ENCODE results near the gene GPR15LG.

The GPR15LG gene

DNA sequence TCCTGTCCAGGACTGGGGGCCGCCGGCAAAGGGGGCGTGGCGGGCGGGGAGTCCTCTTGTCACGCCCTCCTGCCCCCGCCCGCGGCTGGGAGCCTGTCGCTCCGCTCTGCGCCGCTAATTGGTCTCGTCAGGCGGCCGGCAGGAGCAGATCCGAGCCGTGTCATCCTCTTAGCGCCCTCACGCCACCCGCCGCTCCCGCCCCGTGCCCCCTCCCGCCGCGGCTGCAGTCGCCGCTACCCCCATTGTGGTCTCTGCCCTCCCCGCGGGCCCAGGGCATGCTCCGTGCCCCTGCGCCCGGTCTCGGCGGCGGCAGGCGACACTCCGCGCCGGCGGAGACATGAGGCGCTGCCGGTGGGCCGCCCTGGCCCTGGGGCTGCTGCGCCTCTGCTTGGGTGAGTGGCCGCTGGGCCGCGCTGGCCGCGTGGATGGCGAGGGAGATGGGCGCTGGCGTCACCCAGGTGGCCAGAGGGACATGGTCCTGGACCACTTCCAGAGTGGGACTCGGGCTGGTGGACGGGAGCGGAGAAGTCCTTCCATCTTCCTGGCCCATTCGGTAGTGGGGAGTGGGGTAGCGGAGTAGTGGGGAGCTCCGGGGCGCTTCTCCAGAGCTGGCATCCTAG is 20.9 kb downstream of the GPR15LG start, which contains the start of gene CDHR1:
Gene CDHR1, plus strand, starts transcription at position 114 of the 620 bp plus-strand sequence. Its CDS starts 224 bp downstream, at position 338.
- no peak for DNase-seq

DNA sequence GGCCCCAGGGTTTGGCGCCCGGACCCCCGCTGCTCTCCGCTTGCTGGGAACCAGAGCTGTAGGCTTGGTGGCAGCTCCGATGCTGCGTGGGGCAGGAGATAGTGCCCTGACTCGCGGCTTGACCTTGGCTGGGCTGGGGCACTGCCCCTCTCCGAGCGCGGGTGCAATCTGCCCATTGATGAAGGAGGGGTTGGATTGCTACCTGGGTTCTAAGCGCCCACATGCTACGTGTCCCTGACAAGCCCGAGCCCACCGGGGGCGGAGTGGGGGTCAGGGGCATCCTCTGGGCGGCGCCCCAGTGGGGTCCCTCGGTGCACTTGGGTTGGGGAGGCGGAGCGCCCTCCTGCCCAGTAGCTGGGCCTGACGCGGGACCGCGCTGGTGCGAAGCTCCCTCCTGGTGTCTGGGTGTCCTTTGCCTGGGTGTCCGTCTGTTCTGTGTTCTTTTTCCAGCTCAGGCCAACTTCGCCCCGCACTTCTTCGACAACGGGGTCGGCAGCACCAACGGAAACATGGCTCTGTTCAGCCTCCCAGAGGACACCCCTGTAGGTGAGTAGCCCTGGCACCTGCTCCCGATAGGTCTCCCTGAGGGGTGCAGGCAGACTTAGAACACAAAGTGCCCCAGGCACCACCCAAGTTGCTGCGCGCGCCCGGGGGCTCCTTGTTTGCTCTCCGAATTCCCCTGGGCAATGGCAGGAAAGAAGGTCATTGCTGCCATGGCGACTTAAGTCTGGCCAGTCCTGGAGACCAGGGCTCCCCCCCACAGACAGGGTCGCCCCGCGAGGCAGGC is 21.6 kb downstream of the GPR15LG start:
- DNase-seq, result no peak

DNA sequence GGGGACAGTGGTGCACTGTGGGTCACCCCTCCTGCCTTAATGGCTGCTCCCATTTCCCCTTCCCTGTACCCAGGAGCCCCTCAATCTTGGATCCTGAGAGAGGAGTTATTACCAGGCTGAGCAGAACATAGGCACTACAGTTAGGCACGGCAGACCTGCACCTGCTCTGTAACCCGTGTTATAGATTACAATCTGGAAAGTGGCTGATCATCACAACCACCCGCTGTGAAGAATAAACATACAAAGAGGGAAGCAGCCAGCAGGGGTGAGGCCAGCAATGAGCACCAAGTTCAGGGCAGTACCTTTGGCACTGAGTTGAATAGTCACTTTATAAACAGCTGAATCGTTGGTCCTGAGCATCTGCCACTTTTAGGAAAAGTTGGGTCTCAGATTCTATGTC is 22.5 kb downstream of the GPR15LG start:
- DNase-seq, result no peak

DNA sequence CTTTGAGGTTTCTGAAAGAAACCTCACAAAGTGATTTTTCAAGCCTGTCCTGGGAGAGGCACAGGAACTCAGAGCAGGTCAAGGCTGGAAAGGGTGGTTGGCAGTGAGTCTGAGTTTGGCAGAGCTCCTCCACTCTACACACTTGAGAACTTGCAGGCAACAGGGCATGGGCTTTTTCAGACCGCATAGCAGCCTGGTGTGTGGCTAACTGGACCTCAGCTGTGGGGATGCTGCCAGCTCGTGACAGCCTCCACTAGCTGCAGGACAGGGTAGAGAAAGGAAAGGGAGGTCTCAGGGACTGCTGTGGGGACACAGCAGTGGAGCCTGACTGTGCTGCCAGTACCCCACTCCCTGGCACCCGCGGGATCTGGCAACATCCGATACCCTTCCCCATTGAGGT is 23.3 kb downstream of the GPR15LG start:
- no peak for DNase-seq

DNA sequence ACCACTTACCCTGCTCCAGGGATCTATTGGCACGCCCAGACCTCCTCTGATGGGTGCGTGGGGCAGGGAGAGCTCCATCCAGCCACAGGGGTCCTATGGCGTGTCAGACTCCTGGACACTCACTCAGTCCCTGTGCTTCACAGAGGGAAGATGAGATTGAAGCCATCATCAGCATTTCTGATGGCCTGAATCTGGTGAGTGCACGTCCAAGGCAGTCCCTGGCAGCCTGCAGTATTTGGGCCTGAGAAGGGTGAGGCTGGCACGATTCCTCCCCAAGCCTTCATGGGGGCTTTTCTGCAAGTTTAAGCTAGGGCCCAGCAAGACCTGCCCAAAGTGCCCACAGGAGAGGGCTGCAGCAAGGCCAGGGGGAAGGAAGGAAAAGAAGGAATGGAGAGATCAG is 24.0 kb downstream of the GPR15LG start:
- DNase-seq, result no peak

DNA sequence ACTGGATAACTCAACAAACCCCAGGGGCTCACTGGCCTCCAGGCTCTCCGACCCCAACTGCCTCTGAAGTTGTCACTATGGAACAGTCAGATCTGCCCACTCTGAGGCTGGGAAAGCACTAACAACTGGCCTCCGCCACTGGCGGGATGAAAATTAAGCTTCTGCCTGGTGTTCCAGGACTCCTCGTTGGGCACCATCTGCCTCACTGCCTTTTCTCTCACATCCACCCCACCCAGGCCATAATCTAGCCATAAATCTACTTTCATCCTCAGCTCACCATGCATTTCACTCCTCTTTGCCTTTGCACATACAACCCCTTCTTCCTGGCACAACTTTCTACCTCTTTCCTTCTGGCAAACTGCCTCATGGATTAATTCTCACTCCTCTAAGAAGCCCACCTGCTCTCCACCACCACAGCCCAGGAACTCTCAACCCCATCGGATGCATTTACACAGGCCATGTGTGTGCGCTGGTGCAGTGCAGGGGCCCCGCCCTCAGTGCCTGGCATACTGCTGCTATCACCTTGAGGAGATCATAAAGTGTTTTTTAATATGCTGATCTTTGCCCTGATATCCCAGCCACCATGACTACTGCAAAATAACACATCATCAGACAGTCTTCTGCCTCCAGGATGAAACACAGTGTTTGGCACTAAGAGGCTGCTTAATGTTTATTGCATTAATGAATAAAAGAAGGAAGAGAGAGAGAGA is 24.8 kb downstream of the GPR15LG start:
- no peak for DNase-seq

DNA sequence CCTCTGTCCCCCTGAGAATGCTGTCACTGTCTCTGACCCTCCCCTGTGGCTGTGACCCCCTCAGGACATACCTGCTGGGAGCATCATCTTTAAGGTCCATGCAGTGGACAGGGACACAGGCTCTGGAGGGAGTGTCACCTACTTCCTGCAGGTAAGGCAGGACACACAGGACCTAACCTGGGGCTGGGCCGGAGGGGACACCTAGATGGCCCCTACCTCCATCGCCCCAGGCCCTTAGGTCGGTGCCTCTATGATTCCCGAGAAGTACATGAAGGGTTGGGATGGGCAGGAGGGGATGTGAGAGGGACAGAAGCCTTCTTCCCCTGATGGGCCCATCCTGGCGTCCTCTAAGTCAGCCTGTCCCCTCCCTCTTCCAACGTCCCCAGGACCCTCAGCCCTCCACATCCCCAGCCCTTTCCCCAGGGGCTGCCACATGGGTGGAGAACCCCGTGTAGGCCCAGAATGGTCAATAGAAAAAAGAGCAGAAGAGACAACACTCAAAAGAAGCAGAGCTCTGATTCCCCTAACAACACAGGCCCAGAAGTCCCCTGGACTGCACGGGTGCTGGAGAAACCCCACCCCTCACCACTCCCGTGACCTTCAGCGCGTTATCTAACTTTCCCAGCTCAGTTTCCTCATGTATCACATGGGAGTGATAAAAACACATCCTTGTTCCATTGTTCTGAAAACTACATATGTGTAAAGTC is 27.1 kb downstream of the GPR15LG start:
- no peak for DNase-seq

DNA sequence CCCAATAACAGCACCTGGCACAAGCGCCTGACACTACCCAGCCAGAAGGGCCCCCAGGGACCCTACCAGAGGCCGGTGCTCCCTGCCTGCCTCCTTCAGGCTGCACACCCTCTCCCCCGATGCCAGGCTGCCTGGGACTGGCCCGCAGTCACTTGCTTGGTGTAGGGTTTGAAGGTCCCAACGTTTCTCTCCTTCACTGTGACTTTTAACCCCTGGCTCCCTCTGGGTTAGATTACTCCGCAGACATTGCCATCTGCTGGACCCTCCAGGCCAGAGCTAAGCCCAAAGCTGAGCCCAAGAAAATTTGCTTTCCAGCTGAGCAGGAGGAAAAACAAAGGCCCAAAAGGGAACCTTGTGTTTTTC is 27.6 kb downstream of the GPR15LG start:
- DNase-seq, result no peak

DNA sequence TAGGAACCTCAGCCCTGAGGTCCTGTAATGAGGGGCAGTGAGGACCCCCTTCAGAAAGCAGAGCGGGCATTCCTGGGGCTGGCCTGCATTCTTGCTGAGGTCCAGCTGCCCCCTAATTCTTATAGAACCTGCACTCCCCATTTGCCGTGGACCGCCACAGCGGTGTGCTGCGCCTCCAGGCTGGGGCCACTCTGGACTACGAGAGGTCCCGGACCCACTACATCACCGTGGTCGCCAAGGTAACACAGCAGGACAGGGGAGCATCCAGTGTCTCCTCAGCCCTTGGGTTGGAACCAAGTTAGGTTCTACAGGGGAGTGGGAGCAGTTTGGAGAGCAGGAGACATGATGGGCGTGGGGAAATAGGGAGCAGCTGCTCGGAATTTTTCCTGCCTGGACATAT is 28.1 kb downstream of the GPR15LG start:
- no peak for DNase-seq

DNA sequence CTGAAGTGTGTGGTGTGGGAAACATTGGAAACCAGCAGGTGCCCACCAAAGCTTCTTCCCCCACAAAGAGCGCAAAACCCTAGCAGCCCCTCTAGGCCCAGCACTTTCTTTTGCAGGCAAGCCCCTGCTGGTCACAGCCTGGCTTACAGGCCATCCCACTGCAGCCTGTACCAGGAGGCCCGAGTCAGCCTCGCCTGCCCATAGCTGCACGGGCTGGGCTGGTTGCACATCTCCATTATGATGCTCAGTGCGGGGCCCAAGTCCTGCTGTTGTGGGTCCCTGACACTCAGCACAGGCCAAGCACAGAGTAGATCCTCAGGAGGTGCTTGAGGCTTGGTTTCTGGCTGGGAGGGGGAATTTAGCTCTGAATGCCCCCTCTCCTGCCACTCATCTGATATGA is 28.7 kb downstream of the GPR15LG start:
- no peak for DNase-seq

DNA sequence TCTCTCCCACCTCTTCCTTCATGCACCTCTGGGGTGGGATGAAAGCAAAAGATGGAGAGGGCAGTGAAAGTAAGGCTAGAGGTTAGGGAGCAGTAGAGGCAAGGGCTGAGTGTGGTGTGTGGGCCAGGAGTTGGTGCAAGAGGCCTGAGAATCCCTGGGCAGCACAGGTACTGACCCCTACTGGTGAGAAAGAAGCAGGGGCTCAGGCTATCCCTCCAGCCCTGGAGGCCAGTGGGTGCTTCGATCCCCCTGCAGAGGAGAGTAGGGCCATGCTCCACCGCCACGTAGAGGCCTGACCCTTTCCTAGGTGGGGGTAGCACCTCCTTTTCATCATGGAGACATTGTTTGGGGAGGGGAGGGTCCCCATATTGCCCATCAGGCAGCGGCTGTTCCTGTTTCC is 30.5 kb downstream of the GPR15LG start:
- DNase-seq, result peak; percentile 17 to 25

DNA sequence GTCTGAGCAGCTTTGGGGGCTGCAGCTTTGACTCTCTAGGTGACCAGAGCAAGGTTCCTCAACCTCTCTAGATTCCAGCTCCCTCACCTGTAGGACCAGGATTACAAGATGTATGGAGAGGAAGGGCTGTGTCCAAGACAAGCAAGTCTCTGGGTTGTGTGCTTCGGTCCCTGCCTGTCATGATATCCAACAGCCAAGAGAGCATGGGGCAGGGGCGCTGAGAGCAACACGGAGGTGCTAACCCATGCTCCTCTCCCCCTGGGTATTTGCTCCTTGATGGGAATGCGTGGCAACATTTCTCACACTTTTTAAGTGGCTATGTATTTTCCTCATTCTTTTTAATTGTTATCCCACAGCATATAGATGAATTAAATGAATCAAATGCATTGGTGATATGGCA is 31.0 kb downstream of the GPR15LG start:
- no peak for DNase-seq

DNA sequence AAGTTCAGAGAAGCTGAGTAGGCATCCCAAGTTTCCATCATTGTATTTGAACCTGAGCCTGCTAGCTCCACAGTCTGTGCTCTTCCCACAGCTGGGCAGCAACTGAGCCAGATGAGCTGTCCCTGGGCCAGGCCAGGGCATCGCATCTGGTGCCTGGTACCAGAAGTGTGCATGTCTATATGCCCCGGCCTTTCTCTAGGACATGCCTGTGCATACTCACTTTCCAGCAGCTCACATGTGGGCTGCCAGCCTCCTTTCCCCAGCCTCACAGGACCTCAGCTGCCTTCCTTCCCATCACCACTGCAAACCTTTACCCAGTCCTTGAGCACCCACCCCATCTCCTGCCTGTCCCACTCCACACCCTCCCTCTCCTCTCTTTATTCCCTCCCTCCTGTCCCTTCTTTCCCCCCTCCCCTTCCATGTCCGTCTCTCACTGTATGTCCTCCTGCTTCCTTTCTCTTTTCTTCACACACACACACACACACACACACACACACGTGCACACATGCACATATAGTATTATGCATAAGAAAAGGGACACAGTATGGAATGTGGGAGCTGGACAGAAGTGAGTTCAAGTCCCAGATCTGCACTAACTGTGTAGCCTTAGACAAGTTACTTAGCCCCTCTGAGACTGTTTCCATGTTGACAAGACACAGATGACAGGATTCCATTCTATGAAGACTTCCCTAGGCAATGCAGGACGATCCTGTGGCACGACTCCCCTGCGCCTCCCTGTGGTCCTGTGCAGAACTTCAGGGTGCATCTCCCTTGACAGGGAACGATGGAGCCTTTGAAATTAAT is 31.6 kb downstream of the GPR15LG start:
- peak; percentile 74 to 91 for DNase-seq

DNA sequence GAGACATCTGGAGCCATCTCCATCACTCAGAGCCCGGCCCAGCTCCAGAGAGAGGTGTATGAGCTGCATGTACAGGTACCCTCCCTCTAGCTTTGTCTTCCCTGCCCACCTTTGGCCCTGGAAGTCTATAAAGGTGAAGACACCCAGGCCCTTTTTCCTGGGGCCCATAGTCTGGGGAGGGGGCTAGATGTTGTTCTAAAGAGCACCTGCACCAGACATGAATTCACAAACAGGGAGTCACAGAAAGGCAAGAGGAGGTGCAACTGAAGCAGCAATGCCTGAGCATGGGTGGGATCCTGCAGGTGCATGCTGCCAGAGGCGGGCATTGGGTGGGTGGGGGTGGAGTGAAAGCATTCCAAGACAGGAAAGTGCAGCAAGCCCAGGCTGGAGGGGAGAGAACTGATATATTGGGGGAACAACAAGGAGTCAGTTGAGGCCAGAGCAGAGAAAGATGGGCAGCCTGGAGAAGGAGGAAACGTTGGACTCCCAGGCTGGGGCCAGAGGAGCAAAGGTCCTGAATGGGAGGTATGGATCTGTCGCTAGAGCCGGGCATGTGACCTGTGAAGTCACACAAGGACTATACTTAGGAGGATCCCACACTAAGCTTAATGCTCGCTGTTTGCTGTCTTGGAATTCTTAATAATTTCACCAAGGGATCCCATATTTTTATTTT is 32.4 kb downstream of the GPR15LG start:
- no peak for DNase-seq

DNA sequence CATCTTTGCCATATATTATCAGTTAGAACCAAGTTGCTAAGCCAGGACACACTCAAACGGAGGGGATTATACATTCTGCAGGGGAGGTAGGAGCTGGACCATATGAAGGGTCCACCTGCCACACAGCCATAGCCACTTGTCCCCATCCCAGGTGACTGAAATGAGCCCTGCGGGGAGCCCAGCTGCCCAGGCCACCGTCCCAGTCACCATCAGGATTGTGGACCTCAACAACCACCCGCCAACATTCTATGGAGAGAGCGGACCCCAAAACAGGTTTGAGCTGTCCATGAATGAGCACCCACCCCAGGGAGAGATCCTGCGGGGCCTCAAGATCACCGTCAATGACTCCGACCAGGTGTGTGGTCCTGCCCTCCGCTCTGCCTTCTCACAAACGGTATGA is 34.4 kb downstream of the GPR15LG start:
- DNase-seq, result no peak

DNA sequence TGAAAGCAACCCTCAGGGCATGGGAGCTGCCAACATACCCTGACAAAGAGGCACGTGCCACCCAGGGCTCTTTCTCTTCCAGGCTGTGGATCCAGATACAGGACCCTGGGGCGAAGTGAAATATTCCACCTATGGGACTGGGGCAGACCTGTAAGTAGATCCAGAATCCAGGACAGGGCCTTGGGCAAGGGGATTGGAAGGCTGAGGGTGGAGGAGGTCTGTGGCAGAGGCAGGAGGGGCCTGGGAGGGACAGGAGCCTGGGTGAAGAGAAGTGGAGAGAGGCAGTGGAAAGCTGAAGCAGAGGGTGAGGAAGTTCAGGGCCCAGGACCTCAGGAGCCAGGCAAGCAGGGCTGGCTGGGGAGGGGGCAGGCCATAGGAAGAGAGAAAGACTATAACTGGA is 38.0 kb downstream of the GPR15LG start:
- no peak for DNase-seq

DNA sequence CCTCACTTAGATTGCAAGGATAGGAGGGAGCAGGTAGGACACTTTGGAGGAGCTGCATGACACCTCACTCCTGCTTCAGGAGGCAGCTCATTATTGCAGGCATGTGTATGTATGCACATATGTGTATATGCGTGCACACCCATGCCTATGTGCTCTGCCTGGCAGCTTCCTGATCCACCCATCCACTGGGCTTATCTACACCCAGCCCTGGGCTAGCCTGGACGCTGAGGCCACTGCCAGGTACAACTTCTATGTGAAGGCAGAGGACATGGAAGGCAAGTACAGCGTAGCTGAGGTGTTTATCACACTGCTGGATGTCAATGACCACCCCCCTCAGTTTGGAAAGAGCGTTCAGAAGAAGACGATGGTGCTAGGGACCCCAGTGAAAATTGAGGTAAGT is 38.4 kb downstream of the GPR15LG start:
- DNase-seq, result no peak

DNA sequence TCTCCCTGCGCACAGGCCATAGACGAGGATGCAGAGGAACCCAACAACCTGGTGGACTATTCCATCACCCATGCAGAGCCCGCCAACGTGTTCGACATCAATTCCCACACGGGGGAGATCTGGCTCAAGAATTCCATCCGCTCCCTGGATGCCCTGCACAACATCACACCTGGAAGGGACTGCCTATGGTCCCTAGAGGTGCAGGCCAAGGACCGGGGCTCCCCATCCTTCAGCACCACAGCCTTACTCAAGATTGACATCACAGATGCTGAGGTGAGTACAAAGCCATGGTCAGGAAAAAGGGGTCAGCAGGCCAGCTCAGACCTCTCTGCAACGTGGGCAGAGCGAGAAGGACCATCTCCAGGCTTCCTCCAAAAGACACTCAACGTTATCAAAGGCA is 39.5 kb downstream of the GPR15LG start:
- DNase-seq, result no peak

DNA sequence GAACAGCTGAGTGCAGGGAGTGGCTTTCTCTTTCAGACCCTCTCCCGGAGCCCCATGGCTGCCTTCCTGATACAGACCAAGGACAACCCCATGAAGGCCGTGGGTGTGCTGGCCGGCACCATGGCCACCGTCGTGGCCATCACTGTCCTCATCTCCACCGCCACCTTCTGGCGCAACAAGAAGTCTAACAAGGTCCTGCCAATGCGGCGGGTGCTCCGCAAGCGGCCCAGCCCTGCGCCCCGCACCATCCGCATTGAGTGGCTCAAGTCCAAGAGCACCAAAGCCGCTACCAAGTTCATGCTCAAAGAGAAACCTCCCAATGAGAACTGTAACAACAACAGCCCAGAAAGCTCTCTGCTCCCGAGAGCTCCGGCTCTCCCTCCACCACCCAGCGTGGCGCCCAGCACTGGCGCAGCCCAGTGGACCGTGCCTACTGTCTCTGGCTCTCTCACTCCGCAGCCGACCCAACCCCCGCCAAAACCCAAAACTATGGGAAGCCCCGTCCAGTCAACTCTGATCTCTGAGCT is 40.5 kb downstream of the GPR15LG start:
- no peak for DNase-seq

DNA sequence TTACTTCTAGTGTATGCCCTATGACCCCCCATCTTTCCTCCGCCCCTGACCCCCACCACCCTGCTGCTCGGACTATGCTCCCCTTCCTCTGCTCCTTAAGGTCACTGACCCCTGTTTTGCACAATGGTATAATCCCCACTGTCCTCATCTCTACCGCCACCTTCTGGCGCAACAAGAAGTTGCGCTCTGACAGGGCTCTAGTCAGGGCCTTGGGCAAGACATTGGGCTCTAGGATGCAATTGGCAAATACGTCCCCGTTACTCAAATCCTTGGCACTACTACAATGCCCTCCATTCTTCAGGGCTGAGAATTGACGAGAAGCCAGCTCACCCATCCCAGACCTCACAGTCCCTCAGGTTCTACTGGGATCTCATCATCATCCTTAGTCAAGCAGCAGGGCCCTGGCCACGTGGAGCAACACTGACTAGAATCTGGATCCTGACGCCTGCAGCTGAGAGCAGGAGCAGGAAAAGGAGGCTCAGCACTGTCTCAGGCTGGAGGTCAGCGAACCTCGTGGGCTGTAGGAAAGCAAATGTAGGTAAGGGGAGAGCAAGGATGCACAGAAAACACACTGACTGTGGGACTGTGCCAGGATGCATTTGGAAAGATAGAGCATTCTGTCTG is 41.1 kb downstream of the GPR15LG start:
- DNase-seq, result peak; percentile 51 to 61

DNA sequence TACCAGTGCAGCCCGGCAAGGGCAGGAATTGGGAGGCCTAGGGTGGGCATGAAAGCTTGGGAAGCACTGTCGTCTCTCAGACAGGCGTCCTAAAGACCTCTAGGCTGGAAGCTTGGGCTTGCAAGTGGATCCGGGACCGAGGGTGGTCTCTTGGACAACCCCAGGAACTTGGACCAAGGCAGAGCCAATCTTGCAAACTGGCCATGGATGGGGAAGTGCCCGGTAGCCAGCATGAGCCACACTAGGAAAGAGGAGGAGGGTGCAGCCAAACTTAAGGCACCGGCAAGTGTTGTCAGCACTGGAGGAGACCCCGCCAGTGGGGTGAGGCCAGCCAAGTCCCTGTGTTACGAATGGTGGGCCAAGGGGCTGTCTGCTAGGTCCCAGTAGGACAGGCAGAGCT is 43.2 kb downstream of the GPR15LG start:
- no peak for DNase-seq

Data from Kasumi-1 (cell line).